ENCODE results near the gene ADRA2C.

DNA sequence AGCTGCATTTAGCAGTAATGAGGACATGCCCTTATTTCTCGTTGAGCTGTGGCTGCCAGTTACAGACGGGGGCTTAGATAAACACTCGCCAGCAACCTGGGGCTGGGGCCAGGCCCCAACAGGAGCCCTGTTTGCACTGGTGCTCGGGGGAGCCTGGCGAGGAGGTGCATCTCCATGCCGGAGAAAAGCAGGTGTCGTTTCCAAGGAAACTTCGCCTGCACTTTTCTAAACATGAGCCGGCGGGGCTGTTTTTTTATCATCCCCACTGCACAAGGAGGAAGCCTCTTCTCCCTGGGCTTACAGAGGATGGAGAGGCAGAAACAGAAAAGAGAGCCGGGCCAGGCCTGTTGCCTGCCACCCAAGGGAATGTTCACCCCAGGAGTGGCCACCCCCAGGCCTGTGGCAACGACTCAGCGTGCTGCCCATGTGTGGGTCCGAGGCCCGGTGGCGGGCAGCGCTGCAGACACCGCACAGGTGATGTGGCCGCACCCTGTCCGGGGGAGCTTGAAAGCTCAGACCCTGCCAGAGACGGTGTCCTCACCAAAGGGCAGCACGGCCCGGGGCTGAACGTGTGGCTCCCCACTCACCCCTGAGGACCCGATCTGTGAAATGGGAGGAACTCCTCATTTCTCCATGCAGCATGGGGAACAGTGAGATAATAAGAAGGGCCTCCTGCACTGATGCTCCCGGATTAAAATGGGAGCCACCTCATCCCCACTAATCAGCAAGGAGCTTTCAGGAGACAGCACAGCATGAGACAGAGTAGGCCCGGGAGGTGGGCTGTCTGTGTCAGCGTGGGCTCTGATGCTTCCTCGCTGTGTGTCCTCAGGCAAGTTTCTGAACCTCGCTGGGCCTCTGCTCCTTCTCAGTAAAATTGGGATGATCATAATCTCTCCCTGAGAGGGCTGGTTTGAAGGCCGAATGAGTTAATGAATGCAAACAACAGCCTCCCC is 33.8 kb upstream of the ADRA2C start:
- no peak for TF ChIP-seq TAF1 (IDR thresholded peaks at IDR 0.05; ENCODE audit: borderline replicate concordance, low read depth, low read length)
- TF ChIP-seq, protein P1, sequence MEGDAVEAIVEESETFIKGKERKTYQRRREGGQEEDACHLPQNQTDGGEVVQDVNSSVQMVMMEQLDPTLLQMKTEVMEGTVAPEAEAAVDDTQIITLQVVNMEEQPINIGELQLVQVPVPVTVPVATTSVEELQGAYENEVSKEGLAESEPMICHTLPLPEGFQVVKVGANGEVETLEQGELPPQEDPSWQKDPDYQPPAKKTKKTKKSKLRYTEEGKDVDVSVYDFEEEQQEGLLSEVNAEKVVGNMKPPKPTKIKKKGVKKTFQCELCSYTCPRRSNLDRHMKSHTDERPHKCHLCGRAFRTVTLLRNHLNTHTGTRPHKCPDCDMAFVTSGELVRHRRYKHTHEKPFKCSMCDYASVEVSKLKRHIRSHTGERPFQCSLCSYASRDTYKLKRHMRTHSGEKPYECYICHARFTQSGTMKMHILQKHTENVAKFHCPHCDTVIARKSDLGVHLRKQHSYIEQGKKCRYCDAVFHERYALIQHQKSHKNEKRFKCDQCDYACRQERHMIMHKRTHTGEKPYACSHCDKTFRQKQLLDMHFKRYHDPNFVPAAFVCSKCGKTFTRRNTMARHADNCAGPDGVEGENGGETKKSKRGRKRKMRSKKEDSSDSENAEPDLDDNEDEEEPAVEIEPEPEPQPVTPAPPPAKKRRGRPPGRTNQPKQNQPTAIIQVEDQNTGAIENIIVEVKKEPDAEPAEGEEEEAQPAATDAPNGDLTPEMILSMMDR (IDR thresholded peaks at IDR 0.05), result no peak
- no peak for TF ChIP-seq SMC3 (IDR thresholded peaks at IDR 0.05; ENCODE audit: low read depth, low read length)
- no peak for TF ChIP-seq SIN3A (IDR thresholded peaks at IDR 0.05; ENCODE audit: borderline replicate concordance, low read depth, low read length)
- TF ChIP-seq EP300 (IDR thresholded peaks at IDR 0.05; ENCODE audit: borderline replicate concordance in 1 of 2, low read depth in 1 of 2, low read length in 1 of 2), result no peak
- TF ChIP-seq, protein P2, sequence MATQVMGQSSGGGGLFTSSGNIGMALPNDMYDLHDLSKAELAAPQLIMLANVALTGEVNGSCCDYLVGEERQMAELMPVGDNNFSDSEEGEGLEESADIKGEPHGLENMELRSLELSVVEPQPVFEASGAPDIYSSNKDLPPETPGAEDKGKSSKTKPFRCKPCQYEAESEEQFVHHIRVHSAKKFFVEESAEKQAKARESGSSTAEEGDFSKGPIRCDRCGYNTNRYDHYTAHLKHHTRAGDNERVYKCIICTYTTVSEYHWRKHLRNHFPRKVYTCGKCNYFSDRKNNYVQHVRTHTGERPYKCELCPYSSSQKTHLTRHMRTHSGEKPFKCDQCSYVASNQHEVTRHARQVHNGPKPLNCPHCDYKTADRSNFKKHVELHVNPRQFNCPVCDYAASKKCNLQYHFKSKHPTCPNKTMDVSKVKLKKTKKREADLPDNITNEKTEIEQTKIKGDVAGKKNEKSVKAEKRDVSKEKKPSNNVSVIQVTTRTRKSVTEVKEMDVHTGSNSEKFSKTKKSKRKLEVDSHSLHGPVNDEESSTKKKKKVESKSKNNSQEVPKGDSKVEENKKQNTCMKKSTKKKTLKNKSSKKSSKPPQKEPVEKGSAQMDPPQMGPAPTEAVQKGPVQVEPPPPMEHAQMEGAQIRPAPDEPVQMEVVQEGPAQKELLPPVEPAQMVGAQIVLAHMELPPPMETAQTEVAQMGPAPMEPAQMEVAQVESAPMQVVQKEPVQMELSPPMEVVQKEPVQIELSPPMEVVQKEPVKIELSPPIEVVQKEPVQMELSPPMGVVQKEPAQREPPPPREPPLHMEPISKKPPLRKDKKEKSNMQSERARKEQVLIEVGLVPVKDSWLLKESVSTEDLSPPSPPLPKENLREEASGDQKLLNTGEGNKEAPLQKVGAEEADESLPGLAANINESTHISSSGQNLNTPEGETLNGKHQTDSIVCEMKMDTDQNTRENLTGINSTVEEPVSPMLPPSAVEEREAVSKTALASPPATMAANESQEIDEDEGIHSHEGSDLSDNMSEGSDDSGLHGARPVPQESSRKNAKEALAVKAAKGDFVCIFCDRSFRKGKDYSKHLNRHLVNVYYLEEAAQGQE (IDR thresholded peaks at IDR 0.05; ENCODE audit: low read depth, low read length), result no peak
- no peak for TF ChIP-seq NRF1 (IDR thresholded peaks at IDR 0.05; ENCODE audit: low read depth, low read length)
- TF ChIP-seq YY1 (IDR thresholded peaks at IDR 0.05; ENCODE audit: low read depth), result no peak
- TF ChIP-seq, protein P3, sequence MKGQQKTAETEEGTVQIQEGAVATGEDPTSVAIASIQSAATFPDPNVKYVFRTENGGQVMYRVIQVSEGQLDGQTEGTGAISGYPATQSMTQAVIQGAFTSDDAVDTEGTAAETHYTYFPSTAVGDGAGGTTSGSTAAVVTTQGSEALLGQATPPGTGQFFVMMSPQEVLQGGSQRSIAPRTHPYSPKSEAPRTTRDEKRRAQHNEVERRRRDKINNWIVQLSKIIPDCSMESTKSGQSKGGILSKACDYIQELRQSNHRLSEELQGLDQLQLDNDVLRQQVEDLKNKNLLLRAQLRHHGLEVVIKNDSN (IDR thresholded peaks at IDR 0.05; ENCODE audit: borderline replicate concordance, low read depth), result no peak
